ENCODE data around the gene REELD1.

Gene REELD1

DNA sequence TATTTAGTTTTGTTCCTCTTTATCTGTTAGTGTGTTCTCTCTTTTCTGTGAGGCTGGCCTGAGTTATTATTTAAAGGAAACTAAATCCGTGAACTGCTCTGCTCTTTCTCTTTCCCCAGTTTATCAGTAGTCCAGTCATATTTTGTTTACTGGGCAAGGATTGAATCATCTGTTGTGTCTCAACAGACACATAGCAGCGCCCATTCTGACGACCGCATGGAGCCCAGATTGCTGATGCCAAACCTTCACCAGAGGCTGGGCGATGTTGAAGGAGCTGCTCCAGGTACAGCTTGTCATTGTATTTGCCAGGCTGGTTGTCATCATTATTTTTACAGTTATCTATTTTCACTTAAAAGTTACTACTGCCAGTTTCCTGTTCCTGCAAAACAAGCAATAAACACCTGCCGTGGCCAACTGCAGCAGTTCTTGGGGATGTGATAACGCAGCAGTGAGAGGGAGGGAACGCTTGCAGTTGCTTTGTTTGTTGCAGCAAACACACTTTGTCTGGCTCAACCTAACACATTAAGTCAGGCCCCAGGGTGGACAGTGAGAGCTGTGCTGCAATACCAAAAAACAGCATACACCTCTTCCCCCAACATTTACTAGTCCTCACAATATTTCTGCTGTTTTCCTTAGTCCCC is 10.1 kb downstream of the REELD1 start:
- no peak for DNase-seq

DNA sequence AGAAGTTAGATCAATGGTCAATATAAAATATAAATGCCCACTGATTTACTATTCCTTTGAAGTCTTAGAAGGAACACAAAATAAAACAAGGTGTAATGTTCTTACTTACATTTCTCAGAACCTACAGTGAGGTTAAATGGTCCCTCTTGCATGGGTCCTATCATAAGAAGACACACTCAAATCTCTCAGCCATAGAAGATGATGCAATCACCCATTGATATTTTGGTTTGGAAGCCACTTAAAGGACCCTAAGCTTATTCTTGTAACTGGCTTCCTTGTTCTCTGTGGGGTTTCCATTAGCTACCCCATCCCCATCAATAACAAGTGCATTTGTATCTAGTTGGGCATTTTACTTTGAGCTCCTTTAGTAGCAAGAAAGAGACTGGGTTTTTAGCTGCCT is 15.1 kb downstream of the REELD1 start:
- DNase-seq = no peak

DNA sequence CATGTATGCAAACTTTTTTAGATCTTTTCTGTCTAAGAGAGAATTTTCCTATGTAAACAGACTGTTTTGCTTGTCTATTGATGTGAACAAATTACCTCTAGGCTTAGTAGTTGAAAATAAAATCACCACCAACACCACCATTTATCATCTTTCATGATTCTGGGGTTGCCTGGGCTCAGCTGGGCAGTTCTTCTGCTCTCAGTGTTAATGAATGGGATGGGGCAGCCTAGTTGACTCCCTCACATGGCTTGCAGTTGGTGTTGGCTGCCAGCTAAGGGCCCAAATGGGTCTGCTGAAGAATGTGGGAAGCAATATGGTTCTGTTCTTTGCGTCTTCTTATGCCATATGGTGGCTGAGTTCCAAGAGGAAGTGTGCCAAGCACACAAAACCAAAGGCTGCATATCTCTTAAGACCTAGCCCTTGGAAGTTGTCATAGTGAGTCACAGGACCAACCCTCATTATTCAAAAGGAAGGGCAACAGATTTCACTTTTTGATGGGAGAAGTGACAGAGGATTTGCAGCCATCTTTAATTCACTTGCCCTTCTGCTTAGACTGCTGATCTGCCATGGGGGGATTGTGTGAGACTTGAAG is 17.9 kb downstream of the REELD1 start:
- DNase-seq = no peak

DNA sequence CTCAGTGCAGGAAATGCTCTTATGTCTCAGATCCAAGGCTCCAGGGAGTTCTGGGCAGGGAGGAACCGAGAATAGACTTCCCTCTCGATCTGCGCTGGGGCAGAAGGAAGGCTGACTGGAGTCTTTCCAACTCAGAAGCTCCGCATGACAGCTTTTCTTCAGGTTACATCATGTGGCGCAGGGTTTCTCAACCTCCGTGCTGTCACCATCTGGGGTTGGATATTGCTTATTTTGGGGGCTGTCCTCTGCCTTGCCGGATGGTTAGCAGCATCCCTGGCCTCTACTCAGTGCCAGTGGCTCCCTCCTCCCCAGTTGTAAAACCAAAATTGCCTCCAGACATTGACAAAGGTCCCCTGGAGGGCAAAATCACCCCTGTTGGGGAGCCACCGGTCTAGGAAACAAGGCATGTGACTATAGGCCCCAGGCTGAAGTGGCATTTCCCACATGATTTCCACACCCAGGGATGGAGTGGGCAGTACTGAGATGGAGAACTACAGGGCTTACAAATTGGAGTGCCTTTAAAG is 21.4 kb downstream of the REELD1 start:
- DNase-seq = peak; percentile 51

DNA sequence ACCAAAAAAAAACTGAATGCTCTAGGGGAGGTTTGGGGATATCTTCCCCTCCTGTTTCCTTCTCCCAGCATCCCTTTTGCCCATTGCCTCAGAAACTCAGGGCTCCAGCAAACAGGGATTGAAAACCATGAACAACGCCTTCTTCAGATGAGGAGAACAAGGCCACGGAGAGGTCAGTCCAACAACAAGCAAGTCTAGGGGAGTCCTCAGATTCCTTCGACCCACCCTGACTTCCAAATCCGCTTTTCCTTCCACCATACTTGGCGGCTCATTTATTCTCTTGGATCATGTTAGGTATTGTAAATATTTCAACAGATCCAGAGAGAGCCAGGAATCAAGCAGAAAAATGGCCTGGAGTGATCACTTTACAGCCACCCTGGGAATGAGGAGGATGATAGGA is 21.9 kb downstream of the REELD1 start:
- DNase-seq = no peak

DNA sequence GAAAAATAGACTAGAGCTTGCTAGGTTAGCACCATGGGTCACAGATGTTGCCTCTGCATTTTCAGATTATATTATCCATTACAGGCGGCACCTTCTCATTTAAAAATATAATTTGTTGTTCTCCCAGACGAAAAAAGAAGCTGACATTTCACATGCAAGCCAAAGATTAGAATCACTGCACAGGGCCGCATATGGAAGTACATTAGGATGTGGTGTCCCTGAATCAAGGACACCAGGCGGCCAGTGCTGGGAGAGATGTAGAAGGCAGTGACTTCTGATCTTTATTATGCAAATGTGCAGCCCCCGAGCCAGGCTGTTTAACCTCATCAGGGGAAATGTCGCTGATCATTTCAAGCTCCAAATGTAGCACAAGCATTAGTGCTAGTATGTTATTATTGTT is 22.8 kb downstream of the REELD1 start:
- DNase-seq = no peak

DNA sequence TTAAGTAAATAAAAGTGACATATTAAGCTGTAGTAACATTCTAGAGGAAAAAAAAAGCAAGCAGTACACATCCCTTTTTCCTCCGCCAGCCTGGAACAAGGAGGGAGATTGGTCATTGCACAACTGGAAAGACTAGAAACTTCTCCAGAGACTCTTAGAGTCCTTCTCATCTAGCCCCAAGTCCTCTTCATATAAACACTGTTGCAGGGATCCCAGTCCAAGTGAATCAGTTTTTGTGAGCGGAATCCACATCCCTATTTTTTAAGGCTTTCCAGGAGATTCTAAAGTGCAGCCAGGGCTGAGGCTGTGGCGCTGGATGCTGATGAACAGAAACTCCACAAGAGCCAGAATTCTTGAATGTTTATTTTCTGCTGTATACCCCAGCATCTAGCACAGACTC is 23.8 kb downstream of the REELD1 start:
- no peak for DNase-seq

DNA sequence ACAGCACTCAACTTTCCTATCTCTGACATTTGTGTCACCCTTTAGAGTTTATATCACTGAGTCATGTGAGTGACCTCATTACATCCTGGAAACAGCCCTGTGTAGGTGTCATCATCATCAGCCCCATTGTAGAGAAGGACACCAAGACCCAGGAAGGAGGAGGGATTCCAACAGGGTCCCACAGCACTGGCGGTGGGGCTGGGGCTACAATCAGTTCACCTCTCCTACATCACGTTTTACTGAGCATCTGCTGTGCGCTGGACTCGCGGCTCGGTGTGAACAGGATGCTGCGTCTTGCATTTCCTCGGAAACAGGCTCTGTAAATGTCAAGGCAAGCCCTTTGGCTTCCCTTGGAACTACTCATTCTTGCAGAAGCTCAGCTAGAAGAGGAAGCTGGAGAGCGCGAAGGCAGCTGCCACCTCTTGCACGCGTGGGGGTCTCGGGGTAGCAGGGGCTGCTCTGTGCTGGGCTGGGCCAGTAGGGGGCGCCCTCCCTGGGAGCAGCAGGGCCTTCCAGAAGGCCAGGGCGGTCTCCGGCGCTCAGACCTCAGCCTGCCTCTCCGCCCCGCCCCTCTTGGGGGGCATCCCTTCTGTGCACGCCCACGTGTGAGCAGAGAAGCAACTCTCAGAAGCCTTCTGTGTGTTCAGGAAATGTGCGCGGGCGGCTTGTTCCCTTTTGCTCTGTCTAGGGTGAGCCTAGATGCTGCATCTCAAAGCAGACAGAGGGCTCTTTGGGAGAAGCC is 29.0 kb downstream of the REELD1 start:
- DNase-seq = no peak

DNA sequence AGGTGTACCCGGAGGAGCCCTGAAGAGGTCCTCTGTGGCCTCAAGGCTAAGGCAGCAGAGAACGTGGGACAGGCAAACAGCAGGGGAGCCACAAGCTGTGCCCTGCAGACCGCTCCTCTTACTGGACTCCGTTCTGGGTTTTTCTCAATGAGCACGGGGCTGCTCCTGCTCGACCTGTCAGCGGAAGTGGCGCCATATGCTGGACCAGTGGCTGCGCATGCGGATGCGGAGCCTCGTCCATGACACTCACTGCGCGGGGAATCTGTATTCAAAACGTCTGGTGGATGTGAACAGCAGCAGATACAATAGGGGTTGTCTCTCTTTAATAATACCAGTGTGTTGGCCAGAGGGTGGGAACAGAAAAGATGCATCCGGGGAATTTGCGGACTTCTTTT is 29.5 kb downstream of the REELD1 start:
- DNase-seq = no peak

DNA sequence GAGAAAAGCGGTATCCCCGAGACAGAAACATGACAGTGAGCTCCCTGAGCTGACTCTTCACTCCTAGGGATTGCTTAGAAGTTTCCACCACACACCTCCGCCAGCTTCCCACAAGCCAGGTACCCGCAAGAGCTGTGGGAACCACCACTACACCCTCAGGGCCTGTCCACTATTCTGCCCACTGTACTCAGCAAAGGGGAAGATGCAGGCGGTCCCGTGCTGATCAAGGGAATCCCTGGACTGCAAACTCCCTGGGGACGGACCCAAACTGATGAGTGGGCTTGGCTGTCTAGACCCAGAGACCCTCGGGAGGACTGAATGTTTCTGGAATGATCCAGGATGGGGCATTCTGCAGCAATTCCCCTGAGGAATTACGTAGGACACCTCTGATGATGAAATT is 30.2 kb downstream of the REELD1 start:
- DNase-seq = no peak

DNA sequence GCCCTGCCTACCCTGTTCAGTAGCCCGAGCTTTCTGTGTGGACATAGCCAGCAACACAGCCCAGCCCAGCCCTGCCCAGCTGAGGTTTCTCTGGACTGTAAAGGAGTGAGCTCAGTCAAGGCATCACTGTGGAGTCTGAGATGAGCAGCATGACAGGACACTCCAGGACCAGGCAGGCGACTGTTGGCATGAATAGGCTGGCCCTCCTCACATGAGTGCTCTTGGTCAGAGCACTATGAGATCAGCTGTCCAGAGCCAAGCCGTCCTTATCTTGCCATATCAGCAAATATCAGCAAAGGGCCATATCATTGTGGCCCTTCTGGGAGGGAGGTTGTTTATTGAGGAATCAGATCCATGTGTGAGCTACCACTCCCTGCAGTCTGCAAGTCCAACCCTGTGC is 30.9 kb downstream of the REELD1 start:
- no peak for DNase-seq

DNA sequence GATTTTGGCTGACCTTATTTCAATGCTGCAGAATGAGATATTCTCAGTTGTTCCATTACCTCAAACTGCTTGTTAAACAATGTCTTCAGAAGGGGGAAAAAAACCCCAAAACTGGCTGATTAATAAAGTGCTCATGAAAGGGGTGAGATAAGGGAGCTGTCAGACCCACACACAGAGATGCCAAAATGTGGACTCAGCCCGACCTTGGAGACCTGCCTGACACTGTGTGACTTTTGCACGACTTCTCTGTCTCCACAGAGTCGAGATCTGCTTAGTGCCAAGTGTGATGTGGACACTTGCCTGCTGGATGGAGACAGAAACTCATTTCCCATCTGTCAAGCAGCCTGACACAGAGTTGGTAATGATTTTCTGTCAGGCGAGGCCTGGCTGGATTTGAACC is 31.5 kb downstream of the REELD1 start:
- DNase-seq = no peak

DNA sequence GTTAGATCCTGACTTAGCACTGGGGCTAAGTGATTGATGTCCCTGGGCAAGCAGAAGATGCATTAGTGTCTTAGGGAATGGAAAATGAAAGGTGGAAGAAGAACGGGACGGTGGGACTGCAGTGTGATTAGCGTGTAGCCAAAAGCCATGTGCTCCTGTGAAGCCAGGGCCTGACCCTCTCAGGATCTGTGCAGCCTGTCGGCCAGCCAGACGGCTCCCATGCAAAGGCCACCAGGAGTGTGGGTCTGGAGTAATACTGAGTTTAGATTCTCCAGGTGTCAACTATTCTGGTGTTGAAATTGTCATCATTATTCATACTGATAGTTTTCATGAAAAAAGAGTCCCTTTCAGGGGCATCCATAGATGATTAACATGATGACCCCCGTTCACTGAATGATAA is 32.0 kb downstream of the REELD1 start:
- DNase-seq = no peak

DNA sequence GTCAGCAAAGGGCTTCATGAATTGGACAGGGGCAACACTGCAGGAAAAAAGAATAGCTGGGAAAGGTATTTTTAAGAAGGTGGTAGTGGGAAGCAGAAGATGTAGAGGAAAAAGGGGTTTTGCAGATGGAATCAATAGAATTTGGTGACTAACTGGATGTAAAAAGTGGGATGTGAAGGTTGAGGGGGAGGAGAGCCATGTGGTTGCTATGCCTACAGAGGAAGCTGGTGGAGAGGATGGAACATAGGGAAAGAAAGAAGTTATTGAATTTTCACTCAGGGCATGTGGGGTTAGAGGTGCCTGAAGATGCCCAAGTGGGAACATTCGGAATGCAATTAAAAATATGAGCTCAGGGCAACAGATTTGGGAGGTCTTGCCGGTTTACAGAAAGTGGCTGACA is 33.0 kb downstream of the REELD1 start:
- DNase-seq = peak; percentile 37

DNA sequence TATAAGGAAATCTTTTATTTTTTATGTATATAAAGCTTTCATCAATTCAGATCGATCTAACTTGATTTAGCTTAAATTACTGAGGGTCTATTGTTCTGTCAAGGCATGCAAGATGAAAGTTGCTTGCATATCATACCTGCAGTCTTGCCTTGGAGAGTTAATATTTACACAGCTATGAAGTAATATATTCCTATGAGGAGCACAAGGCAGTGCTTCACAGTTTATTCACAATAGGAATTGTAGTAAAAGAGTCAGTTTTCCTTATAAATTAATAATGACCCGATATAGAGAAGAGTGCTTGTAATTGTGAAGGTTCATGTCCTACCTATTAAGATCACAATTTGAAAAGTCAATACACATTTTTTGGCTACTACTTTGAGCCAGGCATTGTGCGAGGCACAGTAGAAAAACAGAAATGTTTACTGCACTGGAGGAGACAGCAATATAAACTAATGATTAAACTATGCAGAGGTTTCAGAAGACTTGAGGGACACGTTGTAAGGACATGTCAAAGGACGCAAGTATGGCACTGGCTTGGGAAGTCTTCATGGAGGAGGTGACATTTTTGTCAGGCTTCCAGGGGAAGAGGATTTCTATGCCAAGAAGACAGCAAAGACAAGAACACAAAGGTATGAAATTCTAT is 38.8 kb downstream of the REELD1 start:
- DNase-seq = no peak

DNA sequence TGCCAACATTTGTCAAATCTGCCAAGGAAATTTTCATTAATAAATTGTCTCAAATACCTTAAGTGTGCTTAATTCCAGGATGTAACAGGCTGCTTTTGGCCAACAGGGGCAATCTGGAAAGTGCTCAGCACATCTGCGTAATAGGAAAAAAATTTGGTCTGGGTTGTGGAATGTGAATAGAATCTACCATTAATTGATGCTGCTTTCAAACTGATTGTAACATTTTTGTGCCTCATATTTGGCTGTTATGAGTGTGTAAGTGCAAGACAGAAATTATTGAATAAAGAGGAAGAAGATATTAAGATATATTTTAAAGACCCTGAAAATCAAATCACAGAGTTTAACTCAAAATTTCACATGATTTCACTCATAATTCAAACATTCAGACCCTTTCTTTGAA is 41.1 kb downstream of the REELD1 start:
- DNase-seq = peak; percentile 81

DNA sequence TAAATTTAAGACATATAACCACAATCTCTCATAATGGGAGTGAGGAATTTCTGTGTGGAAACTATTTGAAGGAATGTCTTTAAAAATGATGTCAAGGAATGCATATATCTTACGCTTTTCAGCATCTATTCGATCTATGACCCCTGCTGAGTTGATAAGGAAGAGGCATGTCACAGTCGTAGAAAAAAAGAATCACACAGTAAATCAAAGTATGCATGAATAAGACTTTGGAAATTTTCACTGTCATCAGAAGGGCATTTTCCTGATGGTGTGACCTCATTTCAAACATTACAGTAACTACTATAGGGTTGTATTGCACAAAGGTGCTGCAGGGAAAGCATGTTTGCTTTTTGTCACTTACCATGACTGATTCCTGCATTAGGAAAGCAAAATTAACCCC is 41.5 kb downstream of the REELD1 start:
- DNase-seq = peak; percentile 92

DNA sequence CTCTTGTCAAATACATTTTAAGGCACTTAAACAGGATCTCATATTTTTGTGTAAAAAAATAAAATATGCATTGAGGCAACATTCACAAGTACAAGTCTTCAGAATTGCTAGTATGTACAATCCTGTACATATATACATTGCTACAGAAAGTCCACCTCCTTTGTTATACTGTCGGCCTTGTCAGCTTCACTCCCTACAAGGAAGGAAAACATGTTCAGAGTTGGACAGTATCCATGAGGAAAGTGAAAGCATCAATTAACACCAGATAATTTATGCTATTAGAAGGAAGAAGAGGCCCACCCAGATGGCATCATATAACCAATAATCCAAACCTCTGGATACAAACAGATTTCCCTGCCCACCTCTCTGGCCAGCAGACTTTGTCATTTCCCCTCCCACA is 42.0 kb downstream of the REELD1 start:
- DNase-seq = no peak

DNA sequence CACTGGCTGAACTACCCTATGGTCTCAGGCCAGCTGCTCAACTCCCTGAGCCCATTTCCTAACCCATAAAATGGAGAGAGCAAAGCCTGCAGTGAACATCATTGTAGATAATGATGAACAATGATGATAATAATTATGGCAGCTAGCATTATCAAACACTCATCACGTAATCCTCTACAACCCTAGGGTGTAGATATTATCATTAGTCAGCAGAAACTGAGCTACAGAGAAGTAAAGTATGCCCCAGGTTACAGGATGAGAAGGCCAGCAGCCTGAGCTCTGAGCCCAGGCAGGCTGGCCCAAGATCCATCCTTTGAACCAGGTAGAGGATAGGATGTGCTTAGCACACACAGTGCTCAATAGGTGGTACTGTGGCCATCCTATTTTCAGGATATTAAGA is 43.2 kb downstream of the REELD1 start:
- DNase-seq = no peak

DNA sequence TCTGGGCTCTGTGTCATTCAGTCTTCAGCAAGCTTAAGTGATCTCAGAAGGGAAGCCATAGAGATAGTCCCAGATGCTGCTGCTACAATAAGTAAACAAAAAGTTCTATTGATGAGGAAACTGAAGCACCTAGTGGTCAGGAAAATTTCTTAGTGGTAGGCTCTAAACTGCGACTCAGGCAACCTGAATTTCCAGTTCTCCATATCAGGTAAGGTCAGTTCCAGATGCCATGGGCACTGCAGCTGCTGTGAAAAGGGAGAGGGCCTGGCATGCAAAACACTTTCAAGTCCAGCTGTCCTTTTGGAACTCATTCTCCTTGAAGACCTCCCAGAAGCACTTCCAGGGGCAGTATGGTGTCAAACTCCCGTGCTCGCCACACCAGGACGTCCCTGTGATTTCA is 46.2 kb downstream of the REELD1 start:
- DNase-seq = no peak

DNA sequence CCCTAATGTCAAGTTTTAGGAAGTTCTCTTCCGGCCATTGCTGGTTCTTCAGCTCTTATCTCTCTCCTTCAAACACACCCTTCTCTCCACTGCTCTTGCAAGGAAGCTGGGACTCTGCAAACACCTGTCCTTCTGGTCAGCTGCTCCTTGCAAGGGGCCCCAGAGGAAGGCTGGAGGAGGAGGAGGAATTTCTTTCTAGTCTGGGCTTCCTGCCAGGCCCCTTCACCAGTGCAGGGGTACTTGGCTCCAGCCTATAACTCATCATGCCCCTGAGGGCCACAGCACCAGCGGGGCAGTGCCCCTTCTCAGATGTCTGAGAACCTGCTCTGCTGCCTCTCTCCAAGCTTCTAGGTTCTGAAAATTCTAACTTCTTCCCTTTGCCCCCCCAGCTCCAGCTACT is 46.7 kb downstream of the REELD1 start:
- no peak for DNase-seq

DNA sequence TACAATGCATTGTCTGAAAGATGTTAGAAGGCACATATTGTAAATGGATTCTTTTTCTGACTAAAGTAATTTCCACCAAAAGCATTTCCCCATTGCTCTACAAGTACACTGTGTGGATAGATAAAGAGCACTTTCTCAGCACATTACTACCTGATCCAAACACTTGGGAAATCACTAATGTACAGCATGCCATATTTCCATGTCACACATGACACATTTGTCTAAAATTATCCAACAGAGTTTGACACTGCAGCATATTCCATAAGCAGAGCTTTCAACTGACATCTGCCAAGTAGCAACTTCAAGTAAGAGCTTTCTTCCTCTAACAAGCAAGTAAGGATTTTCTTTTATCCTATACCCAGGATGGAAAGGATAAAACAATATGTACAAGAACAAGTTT is 49.5 kb downstream of the REELD1 start:
- no peak for DNase-seq

DNA sequence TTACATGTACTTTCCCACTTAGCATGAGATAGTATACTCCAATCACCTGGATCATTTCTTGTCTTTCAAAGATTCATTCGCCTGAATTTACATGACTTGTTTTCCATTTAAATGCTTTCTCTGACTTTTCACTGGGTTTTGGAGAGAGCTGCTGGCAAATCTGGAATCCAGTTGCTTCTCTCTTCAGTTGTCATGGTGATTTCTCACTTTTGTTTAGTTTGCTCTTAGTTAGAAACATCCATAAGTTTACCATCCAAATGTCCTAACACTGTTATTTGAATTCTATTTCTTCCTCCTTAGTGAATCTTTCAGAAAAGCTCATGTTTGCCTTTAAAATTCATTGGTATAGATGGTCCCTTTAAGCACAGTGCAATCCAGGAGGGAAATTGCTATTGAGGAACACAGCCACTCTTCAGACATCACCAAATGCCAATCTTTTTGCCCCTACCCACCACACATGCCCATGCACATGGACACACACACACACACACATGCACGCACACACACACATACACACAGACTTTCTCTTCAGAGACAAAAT is 51.7 kb downstream of the REELD1 start:
- no peak for DNase-seq
